IMR-90 (cell line): Measurements from ENCODE around the gene DET1. TPM values are rescaled to one million over a fixed set of nuclear protein-coding genes. Genes with fewer than 3 reads are reported as not detected.

Experiments used
- ATAC-seq: fragments of 200-7000 bp; cut with Tn5 transposase; 2 replicates; pipeline ENCODE4 v1.9.1; 2020; ENCODE audit warnings: low read depth, mild to moderate bottlenecking, moderate library complexity
- BruUV-seq: library from RNA; stranded (reverse); fragments of 400-500 nt; replicated peaks from 2 replicates; lab custom pipeline; 2021; lab: Mats Ljungman, UMichigan
- CTCF ChIA-PET: fragments of 300-600 bp; formaldehyde crosslinking; extraction: SDS; loops from one replicate; lab custom pipeline; 2021; ENCODE audit warnings: antibody characterized with exemption; lab: Yijun Ruan, JAX
- POLR2A ChIA-PET: fragments of 300-600 bp; sonication (Branson Sonifier 250); formaldehyde crosslinking; loops from one replicate; lab custom pipeline; 2022; ENCODE audit warnings: antibody characterized with exemption; ENCODE audit not compliant: unreplicated experiment; lab: Charles Lee
- DNase-seq: peaks from one replicate; pipeline ENCODE4 v3.0.0; 2013
- H2AFZ ChIP-seq: replicated peaks from 2 replicates; pipeline ENCODE3; 2013; ENCODE audit warnings: low read length, mild to moderate bottlenecking; ENCODE audit not compliant: poor library complexity
- H2AK5ac ChIP-seq: 2 replicates; pipeline ENCODE4 v1.6.1; 2013; ENCODE audit warnings: low read depth, low read length, inconsistent platforms
- H2AK9ac ChIP-seq: replicated peaks from 2 replicates; pipeline ENCODE3; 2013; ENCODE audit warnings: mild to moderate bottlenecking, low read depth, low read length, moderate library complexity; ENCODE audit not compliant: poor library complexity
- H2BK120ac ChIP-seq: 2 replicates; pipeline ENCODE4 v1.6.1; 2013; ENCODE audit warnings: low read depth, low read length, inconsistent platforms
- H2BK15ac ChIP-seq: 3 replicates; pipeline ENCODE4 v1.6.1; 2013; ENCODE audit warnings: low read depth, low read length, inconsistent platforms
- H2BK20ac ChIP-seq: 2 replicates; pipeline ENCODE4 v1.6.1; 2013; ENCODE audit warnings: low read depth, mild to moderate bottlenecking, inconsistent platforms, low read length, moderate library complexity
- H2BK5ac ChIP-seq: 2 replicates; pipeline ENCODE4 v1.6.1; 2013; ENCODE audit warnings: mild to moderate bottlenecking, low read depth, low read length, inconsistent platforms; ENCODE audit not compliant: poor library complexity, severe bottlenecking
- H3K14ac ChIP-seq: replicated peaks from 2 replicates; pipeline ENCODE4 v1.6.1; 2013; ENCODE audit warnings: low read depth, low read length, inconsistent platforms
- H3K18ac ChIP-seq: 2 replicates; pipeline ENCODE4 v1.6.1; 2013; ENCODE audit warnings: low read depth, low read length, control low read depth
- H3K23ac ChIP-seq: 2 replicates; pipeline ENCODE4 v1.6.1; 2013; ENCODE audit warnings: low read depth, low read length, inconsistent platforms
- H3K27ac ChIP-seq: 2 replicates; pipeline ENCODE4 v1.5.1; 2013; ENCODE audit warnings: mild to moderate bottlenecking, control low read depth, low read length; ENCODE audit not compliant: insufficient read depth
- H3K27me3 ChIP-seq: 2 replicates; pipeline ENCODE4 v1.6.1; 2013; ENCODE audit warnings: low read length; ENCODE audit not compliant: control insufficient read depth, insufficient read depth
- H3K36me3 ChIP-seq: 2 replicates; pipeline ENCODE4 v1.6.1; 2013; ENCODE audit warnings: low read length, mixed read lengths; ENCODE audit not compliant: control insufficient read depth, insufficient read depth
- H3K4ac ChIP-seq: 2 replicates; pipeline ENCODE4 v1.6.1; 2013; ENCODE audit warnings: low read depth, low read length, inconsistent platforms
- H3K4me1 ChIP-seq: 2 replicates; pipeline ENCODE4 v1.6.1; 2013; ENCODE audit warnings: low read length, mixed read lengths; ENCODE audit not compliant: control insufficient read depth, insufficient read depth
- H3K4me2 ChIP-seq: 2 replicates; pipeline ENCODE4 v1.6.1; 2013; ENCODE audit warnings: low read depth, mild to moderate bottlenecking, control low read depth, low read length, moderate library complexity
- H3K4me3 ChIP-seq: 2 replicates; pipeline ENCODE4 v1.5.1; 2013; ENCODE audit warnings: low read depth, mild to moderate bottlenecking, control low read depth, low read length, moderate library complexity; ENCODE audit not compliant: insufficient read depth
- H3K56ac ChIP-seq: 2 replicates; pipeline ENCODE4 v1.6.1; 2013; ENCODE audit warnings: low read length, inconsistent platforms; ENCODE audit not compliant: insufficient read depth; ENCODE audit errors: extremely low read depth
- H3K79me1 ChIP-seq, 2 experiments: 2 replicates each; pipeline ENCODE4 v1.6.1; 2013; ENCODE audit warnings: low read length in 2 of 2, inconsistent platforms in 1 of 2, low read depth in 1 of 2
- H3K9ac ChIP-seq: 2 replicates; pipeline ENCODE4 v1.6.1; 2013; ENCODE audit warnings: low read depth, low read length, control low read depth
- H3K9me1 ChIP-seq: 2 replicates; pipeline ENCODE4 v1.6.1; 2013; ENCODE audit warnings: low read length, inconsistent platforms; ENCODE audit not compliant: insufficient read depth
- H3K9me3 ChIP-seq: 2 replicates; pipeline ENCODE4 v1.6.1; 2013; ENCODE audit warnings: low read length; ENCODE audit not compliant: control insufficient read depth, insufficient read depth
- H4K20me1 ChIP-seq: 2 replicates; pipeline ENCODE4 v1.6.1; 2013; ENCODE audit warnings: low read length, inconsistent platforms; ENCODE audit not compliant: insufficient read depth
- H4K5ac ChIP-seq: 2 replicates; pipeline ENCODE4 v1.6.1; 2013; ENCODE audit warnings: mild to moderate bottlenecking, low read depth, low read length, control low read depth
- H4K8ac ChIP-seq, 2 experiments: 2 replicates each; pipeline ENCODE4 v1.6.1; 2013; ENCODE audit warnings: low read depth in 2 of 2, low read length in 2 of 2, control low read depth in 1 of 2, inconsistent platforms in 1 of 2
- H4K91ac ChIP-seq: 2 replicates; pipeline ENCODE4 v1.6.1; 2013; ENCODE audit warnings: low read depth, low read length, inconsistent platforms; ENCODE audit not compliant: insufficient read depth
- CEBPB ChIP-seq: IDR thresholded peaks from 2 replicates; pipeline ENCODE4 v1.6.1; 2012; ENCODE audit warnings: low read depth, low read length, improper control_type of control experiment
- CTCF ChIP-seq: conservative IDR thresholded peaks from 2 replicates; pipeline ENCODE4 v1.5.1; 2012; ENCODE audit warnings: mild to moderate bottlenecking, low read depth, low read length, improper control_type of control experiment
- MXI1 ChIP-seq: IDR thresholded peaks from 2 replicates; pipeline ENCODE4 v1.6.1; 2012; ENCODE audit warnings: low read depth, mild to moderate bottlenecking, low read length, moderate library complexity, borderline replicate concordance
- RAD21 ChIP-seq: IDR thresholded peaks from 2 replicates; pipeline ENCODE4 v1.6.1; 2012; ENCODE audit warnings: low read length, improper control_type of control experiment
- RCOR1 ChIP-seq: IDR thresholded peaks from 2 replicates; pipeline ENCODE4 v1.6.1; 2012; ENCODE audit warnings: mild to moderate bottlenecking, low read length, improper control_type of control experiment; ENCODE audit not compliant: insufficient replicate concordance
- SMC3 ChIP-seq: fragments of 150-350 bp; IDR thresholded peaks from 2 replicates; pipeline ENCODE4 v1.6.1; 2016; ENCODE audit warnings: low read depth, mild to moderate bottlenecking, antibody characterized with exemption, low read length, moderate library complexity
- WGBS, 2 experiments: methylation state at CpG; one replicate each; pipeline versions ENCODE4 v1.1.5 to v1.1.7; 2013; ENCODE audit warnings: missing lambda C conversion rate in 2 of 2; ENCODE audit not compliant: insufficient read length in 1 of 2; ENCODE audit errors: extremely low coverage in 2 of 2; 5-methylcytosine and 5-hydroxymethylcytosine counted together
- dilution Hi-C: fragments of 300-500 bp; cut with HindIII; formaldehyde crosslinking; loops from one replicate; pipeline ENCODE4 v1.14.3; 2018; ENCODE audit warnings: low sequenced_read_pairs; ENCODE audit not compliant: unreplicated experiment
- in situ Hi-C: fragments of 300-500 bp; cut with MboI; formaldehyde crosslinking; loops from 3 replicates; pipeline ENCODE4 v1.14.3; 2019; ENCODE audit warnings: low sequenced_read_pairs, inconsistent platforms, mixed read lengths
- intact Hi-C: fragments of 100-400 bp; cut with micrococcal nuclease; formaldehyde crosslinking; loops from 2 replicates; pipeline ENCODE4 v1.10.0; 2022
- polyA plus RNA-seq, 3 experiments: library from polyadenylated mRNA; depleted of rRNA; stranded (reverse); fragments of >200 nt; gene quantifications; 2 replicates each; pipeline ENCODE4 v1.2.3, GENCODE V29; 2012; ENCODE audit warnings: low replicate concordance in 1 of 3
- total RNA-seq: library from RNA; depleted of rRNA; stranded (reverse); fragments of >200 nt; gene quantifications from 2 replicates; pipeline ENCODE4 v1.2.3, GENCODE V29; 2012

Gene DET1
- total and polyA plus RNA-seq, 2 of the 4 experiments (the other 2 are of a cell fraction): 5.6 to 9.1 TPM

GRCh38 chr15:88467935-88468528 lies 78.4 kb downstream of the DET1 start:
- Histone ChIP-seq H2AK9ac (peak overlapping the region; percentile 95), H3K56ac (peak overlapping the region; percentile 74), H3K9me1 (peaks cover 6% of the 10 kb centered on the region; the same call in 1 of the 2 replicates), H2BK15ac (no peak overlapping the region), H3K18ac (no peak overlapping the region; the same call in 1 of the 2 replicates), H2AK5ac (peak overlapping the region; percentile 76), H2BK5ac (peak overlapping the region; percentile 97), H3K9me3 (no peaks in the 10 kb centered on the region), H4K20me1 (0 out of 2 replicates have a peak, but pooled peaks cover 2% of the 10 kb centered on the region), H3K4me1 (peaks cover 7% of the 10 kb centered on the region), H3K9ac (peak overlapping the region; percentile 83), H4K8ac (peak overlapping the region; percentile 44 to 93), H3K27me3 (no peaks in the 10 kb centered on the region), H4K5ac (peak overlapping the region; percentile 91), H3K36me3 (peaks cover 14% of the 10 kb centered on the region), H3K27ac (peak overlapping the region; percentile 77), H3K14ac (peak overlapping the region; percentile 84), H4K91ac (peak overlapping the region; percentile 73), H3K79me1 (peaks cover 29 to 46% of the 10 kb centered on the region in 2 experiments), H2AFZ (peak overlapping the region; percentile 99), H3K23ac (peak overlapping the region; percentile 88; the same call in 1 of the 2 replicates), H2BK120ac (peak overlapping the region; percentile 93; the same call in 1 of the 2 replicates), H3K4ac (peak overlapping the region; percentile 64), H2BK20ac (no peak overlapping the region), H3K4me2 (peak overlapping the region; percentile 96), H3K4me3 (peak overlapping the region; percentile 68)
- TF ChIP-seq MXI1 (peak; percentile 2; the same call in 1 of the 2 replicates), SMC3 (0 out of 2 replicates have a peak, but pooled peaks have one; percentile 13), CTCF (peak; percentile 42), RCOR1 (no peak), CEBPB (no peak), RAD21 (0 out of 2 replicates have a peak, but pooled peaks have one; percentile 17)
- dilution Hi-C loops: no loop called here
- DNase-seq (peak; percentile 14), ATAC-seq (no peak)
- CTCF ChIA-PET: interaction anchor here (0.8 to 1.1 kb wide), 3 partner anchors 9 to 170 kb away, joined by 3 to 4 read pairs (median 4); no protein-coding TSS in a partner anchor
- POLR2A ChIA-PET: no interaction called here
- TSS peak; percentile 44 for BruUV-seq
- in situ Hi-C loops: loop anchor here (5.0 kb wide), 1 partner anchor 149 kb away; no protein-coding TSS in a partner anchor
- intact Hi-C loops: no loop called here
- WGBS, 2 experiments: 5% methylated on average over 4 of the region's 17 CpGs; no CpG with 5 or more reads in 1 of the 2 experiments
